Measurements from ENCODE around the gene FADD.

The FADD gene

DNA sequence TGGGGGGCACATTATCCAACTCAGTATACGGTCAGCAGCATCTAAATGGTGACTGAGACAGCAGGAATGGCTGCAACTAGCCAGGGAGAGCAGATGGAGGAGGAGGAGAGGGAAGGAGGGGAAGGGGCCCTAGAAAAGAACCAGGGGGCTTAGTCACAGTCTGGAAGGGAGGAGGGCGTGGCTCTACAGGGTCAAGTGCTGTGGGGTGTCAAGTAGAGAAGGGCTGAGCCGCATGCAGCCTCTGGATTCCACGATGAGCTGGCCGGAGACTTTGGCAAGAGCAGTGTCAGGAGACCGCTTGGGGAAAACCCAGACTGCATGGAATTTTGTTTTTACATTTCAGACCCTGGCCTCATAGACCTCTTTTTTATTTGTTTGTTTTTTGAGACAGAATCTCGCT, 41.6 kb downstream of the FADD start:
- Histone ChIP-seq H3K9me3 (ENCODE audit: severe bottlenecking) (no peaks in the 10 kb centered on the region), H3K4me1 (ENCODE audit: insufficient read depth, poor library complexity, severe bottlenecking) (no peaks in the 10 kb centered on the region), H3K36me3 (ENCODE audit: low read depth) (no peaks in the 10 kb centered on the region), H3K27me3 (ENCODE audit: insufficient read depth, poor library complexity, severe bottlenecking) (no peaks in the 10 kb centered on the region), H3K4me3 (ENCODE audit: severe bottlenecking) (no peak overlapping the region), H3K27ac (ENCODE audit: poor library complexity, severe bottlenecking) (no peak overlapping the region)
- ATAC-seq (ENCODE audit: low read depth) = no peak
- no peak for DNase-seq (ENCODE audit: low spot score)
- TF ChIP-seq, protein P1, sequence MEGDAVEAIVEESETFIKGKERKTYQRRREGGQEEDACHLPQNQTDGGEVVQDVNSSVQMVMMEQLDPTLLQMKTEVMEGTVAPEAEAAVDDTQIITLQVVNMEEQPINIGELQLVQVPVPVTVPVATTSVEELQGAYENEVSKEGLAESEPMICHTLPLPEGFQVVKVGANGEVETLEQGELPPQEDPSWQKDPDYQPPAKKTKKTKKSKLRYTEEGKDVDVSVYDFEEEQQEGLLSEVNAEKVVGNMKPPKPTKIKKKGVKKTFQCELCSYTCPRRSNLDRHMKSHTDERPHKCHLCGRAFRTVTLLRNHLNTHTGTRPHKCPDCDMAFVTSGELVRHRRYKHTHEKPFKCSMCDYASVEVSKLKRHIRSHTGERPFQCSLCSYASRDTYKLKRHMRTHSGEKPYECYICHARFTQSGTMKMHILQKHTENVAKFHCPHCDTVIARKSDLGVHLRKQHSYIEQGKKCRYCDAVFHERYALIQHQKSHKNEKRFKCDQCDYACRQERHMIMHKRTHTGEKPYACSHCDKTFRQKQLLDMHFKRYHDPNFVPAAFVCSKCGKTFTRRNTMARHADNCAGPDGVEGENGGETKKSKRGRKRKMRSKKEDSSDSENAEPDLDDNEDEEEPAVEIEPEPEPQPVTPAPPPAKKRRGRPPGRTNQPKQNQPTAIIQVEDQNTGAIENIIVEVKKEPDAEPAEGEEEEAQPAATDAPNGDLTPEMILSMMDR (IDR thresholded peaks at IDR 0.05; ENCODE audit: poor library complexity, severe bottlenecking) = no peak

DNA sequence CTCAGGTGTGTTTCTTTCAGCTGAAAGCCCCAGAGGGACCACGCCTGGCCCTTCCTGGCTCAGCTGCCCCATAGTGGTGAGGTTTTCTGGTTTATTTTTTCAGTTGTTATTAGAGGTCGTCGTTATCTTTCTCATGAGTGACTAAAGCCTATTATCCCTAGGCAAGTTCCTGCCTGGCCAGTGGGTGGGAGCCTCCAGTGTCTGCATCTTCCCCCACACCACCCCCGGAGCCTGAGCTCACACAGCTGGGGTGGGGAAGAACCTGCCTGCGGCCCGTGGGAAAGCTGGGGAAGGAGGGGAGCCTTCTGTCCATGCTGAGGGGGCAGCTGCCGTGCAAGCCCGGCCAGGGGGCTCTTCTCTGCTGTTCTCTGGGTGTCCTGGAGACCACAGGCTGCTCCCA, 43.1 kb downstream of the FADD start:
- Histone ChIP-seq H3K36me3 (ENCODE audit: low read depth) (no peaks in the 10 kb centered on the region), H3K4me1 (ENCODE audit: insufficient read depth, poor library complexity, severe bottlenecking) (no peaks in the 10 kb centered on the region), H3K27ac (ENCODE audit: poor library complexity, severe bottlenecking) (no peak overlapping the region), H3K4me3 (ENCODE audit: severe bottlenecking) (no peak overlapping the region), H3K9me3 (ENCODE audit: severe bottlenecking) (no peaks in the 10 kb centered on the region), H3K27me3 (ENCODE audit: insufficient read depth, poor library complexity, severe bottlenecking) (no peaks in the 10 kb centered on the region)
- ATAC-seq (ENCODE audit: low read depth) (no peak), DNase-seq (ENCODE audit: low spot score) (no peak)
- TF ChIP-seq, protein P1 (IDR thresholded peaks at IDR 0.05; ENCODE audit: poor library complexity, severe bottlenecking) = no peak

GRCh38 chr11:70247042-70247709, 44.1 kb downstream of the FADD start:
- TF ChIP-seq, protein P1 (IDR thresholded peaks at IDR 0.05; ENCODE audit: poor library complexity, severe bottlenecking) = no peak
- no peaks in the 10 kb centered on the region for H3K36me3 ChIP-seq (ENCODE audit: low read depth)
- ATAC-seq (ENCODE audit: low read depth) = no peak
- H3K9me3 ChIP-seq (ENCODE audit: severe bottlenecking) = no peaks in the 10 kb centered on the region
- no peak overlapping the region for H3K27ac ChIP-seq (ENCODE audit: poor library complexity, severe bottlenecking)
- no peaks in the 10 kb centered on the region for H3K27me3 ChIP-seq (ENCODE audit: insufficient read depth, poor library complexity, severe bottlenecking)
- no peak overlapping the region for H3K4me3 ChIP-seq (ENCODE audit: severe bottlenecking)
- no peak for DNase-seq (ENCODE audit: low spot score)
- H3K4me1 ChIP-seq (ENCODE audit: insufficient read depth, poor library complexity, severe bottlenecking) = no peaks in the 10 kb centered on the region

- DNase-seq (ENCODE audit: low spot score) (no peak), ATAC-seq (ENCODE audit: low read depth) (no peak)
- TF ChIP-seq, protein P1 (IDR thresholded peaks at IDR 0.05; ENCODE audit: poor library complexity, severe bottlenecking) = no peak
- Histone ChIP-seq H3K36me3 (ENCODE audit: low read depth) (no peaks in the 10 kb centered on the region), H3K4me1 (ENCODE audit: insufficient read depth, poor library complexity, severe bottlenecking) (no peaks in the 10 kb centered on the region), H3K27ac (ENCODE audit: poor library complexity, severe bottlenecking) (no peak overlapping the region), H3K4me3 (ENCODE audit: severe bottlenecking) (no peak overlapping the region), H3K27me3 (ENCODE audit: insufficient read depth, poor library complexity, severe bottlenecking) (no peaks in the 10 kb centered on the region), H3K9me3 (ENCODE audit: severe bottlenecking) (no peaks in the 10 kb centered on the region)
These were observed 44.6 kb downstream of the FADD start for GRCh38 chr11:70247710-70248072.

GRCh38 chr11:70250876-70251658, 48.0 kb downstream of the FADD start:
- H3K27ac ChIP-seq (ENCODE audit: poor library complexity, severe bottlenecking) = no peak overlapping the region
- TF ChIP-seq, protein P1 (IDR thresholded peaks at IDR 0.05; ENCODE audit: poor library complexity, severe bottlenecking) = no peak
- no peaks in the 10 kb centered on the region for H3K9me3 ChIP-seq (ENCODE audit: severe bottlenecking)
- H3K4me3 ChIP-seq (ENCODE audit: severe bottlenecking) = no peak overlapping the region
- H3K27me3 ChIP-seq (ENCODE audit: insufficient read depth, poor library complexity, severe bottlenecking) = no peaks in the 10 kb centered on the region
- no peaks in the 10 kb centered on the region for H3K36me3 ChIP-seq (ENCODE audit: low read depth)
- no peak for DNase-seq (ENCODE audit: low spot score)
- no peak for ATAC-seq (ENCODE audit: low read depth)
- no peaks in the 10 kb centered on the region for H3K4me1 ChIP-seq (ENCODE audit: insufficient read depth, poor library complexity, severe bottlenecking)

Measured in RWPE2 (cell line).